Smooth muscle cell (in vitro differentiated cells): ENCODE results near the gene ZNF729. TPM values are rescaled to one million over a fixed set of nuclear protein-coding genes. Genes with fewer than 3 reads are reported as not detected.

Experiments used
- DNase-seq: peaks from one replicate; lab custom pipeline; 2025; ENCODE audit not compliant: unreplicated experiment; lab: John Stamatoyannopoulos, UW
- H2AFZ ChIP-seq: fragments of 200-600 bp; sonication (generic); 2 replicates; pipeline ENCODE4 v1.6.0; 2016; ENCODE audit warnings: antibody characterized with exemption, low read depth, mild to moderate bottlenecking
- H3F3A ChIP-seq: fragments of 200-600 bp; sonication (generic); 2 replicates; pipeline ENCODE4 v1.6.0; 2017; ENCODE audit warnings: antibody characterized with exemption, low read depth
- H3K27ac ChIP-seq: fragments of 200-600 bp; sonication (generic); 2 replicates; pipeline ENCODE4 v1.5.1; 2016; ENCODE audit warnings: low read depth, mild to moderate bottlenecking
- H3K27me3 ChIP-seq: fragments of 200-600 bp; sonication (generic); 2 replicates; pipeline ENCODE4 v1.6.1; 2016; ENCODE audit warnings: low read depth, mild to moderate bottlenecking
- H3K36me3 ChIP-seq: fragments of 200-600 bp; sonication (generic); 2 replicates; pipeline ENCODE4 v1.5.1; 2016; ENCODE audit warnings: low read depth
- H3K4me1 ChIP-seq: fragments of 200-600 bp; sonication (generic); 2 replicates; pipeline ENCODE4 v1.5.1; 2016; ENCODE audit warnings: low read depth
- H3K4me2 ChIP-seq: fragments of 200-600 bp; sonication (generic); 2 replicates; pipeline ENCODE4 v1.6.0; 2016; ENCODE audit warnings: mild to moderate bottlenecking
- H3K4me3 ChIP-seq: fragments of 200-600 bp; sonication (generic); 2 replicates; pipeline ENCODE4 v1.5.1; 2016; ENCODE audit warnings: mild to moderate bottlenecking
- H3K79me2 ChIP-seq: fragments of 200-600 bp; sonication (generic); 2 replicates; pipeline ENCODE4 v1.6.0; 2016; ENCODE audit warnings: low read depth, mild to moderate bottlenecking
- H3K9ac ChIP-seq: fragments of 200-600 bp; sonication (generic); 2 replicates; pipeline ENCODE4 v1.6.0; 2016; ENCODE audit warnings: low read depth
- H3K9me3 ChIP-seq: fragments of 200-600 bp; sonication (generic); replicated peaks from 2 replicates; pipeline ENCODE4 v1.5.1; 2016; ENCODE audit warnings: low read depth
- H4K20me1 ChIP-seq: fragments of 200-600 bp; sonication (generic); 2 replicates; pipeline ENCODE4 v1.6.0; 2016; ENCODE audit warnings: low read depth
- CTCF ChIP-seq: fragments of 200-600 bp; sonication (generic); IDR thresholded peaks from 2 replicates; pipeline ENCODE4 v1.5.1; 2017; ENCODE audit warnings: borderline replicate concordance, mild to moderate bottlenecking, antibody characterized with exemption; ENCODE audit not compliant: insufficient read depth, poor library complexity, severe bottlenecking
- WGBS: methylation state at CpG from one replicate; pipeline ENCODE4 v1.1.7; 2016; ENCODE audit warnings: low lambda C conversion rate; 5-methylcytosine and 5-hydroxymethylcytosine counted together
- polyA plus RNA-seq: library from polyadenylated mRNA; unstranded; fragments of >200 nt; fragmentation: Nextera tagmentation; extraction: Ambion mirVana; gene quantifications from 2 replicates; pipeline ENCODE4 v1.2.1, GENCODE V29; 2016
- small RNA-seq: library from RNA; depleted of rRNA; stranded (forward); fragments of <200 nt; gene quantifications from one replicate; pipeline ENCODE3, GENCODE V24; 2014
- total RNA-seq: library from RNA; depleted of rRNA; stranded (reverse); fragments of >200 nt; gene quantifications from 2 replicates; pipeline ENCODE4 v1.2.3, GENCODE V29; 2014

Gene ZNF729
- total and polyA plus RNA-seq, 2 experiments from 2014 or later: not detected

GRCh38 chr19:22335716-22336115 is 49.5 kb downstream of the ZNF729 start:
- H3F3A ChIP-seq: no peaks in the 10 kb centered on the region
- no peaks in the 10 kb centered on the region for H3K79me2 ChIP-seq
- no peak overlapping the region for H3K9ac ChIP-seq
- no peak overlapping the region for H3K4me2 ChIP-seq
- no peak overlapping the region for H3K27ac ChIP-seq
- 64% methylated on average over 2 of the region's 2 CpGs for WGBS
- no peak for DNase-seq
- no peaks in the 10 kb centered on the region for H3K4me1 ChIP-seq
- H2AFZ ChIP-seq: no peak overlapping the region
- no peaks in the 10 kb centered on the region for H3K27me3 ChIP-seq
- TF ChIP-seq CTCF: no peak
- no peak overlapping the region for H3K4me3 ChIP-seq
- no peaks in the 10 kb centered on the region for H3K36me3 ChIP-seq
- no peaks in the 10 kb centered on the region for H4K20me1 ChIP-seq
- H3K9me3 ChIP-seq: no peaks in the 10 kb centered on the region

- 50% methylated on average over 2 of the region's 2 CpGs for WGBS
- no peaks in the 10 kb centered on the region for H3F3A ChIP-seq
Measured at GRCh38 chr19:22354665-22355064, 68.4 kb downstream of the ZNF729 start.

More at GRCh38 chr19:22354665-22355064, 68.4 kb downstream of the ZNF729 start:
- Histone ChIP-seq H3K79me2 (no peaks in the 10 kb centered on the region), H3K9me3 (no peaks in the 10 kb centered on the region), H3K27ac (no peak overlapping the region), H3K4me2 (no peak overlapping the region), H2AFZ (no peak overlapping the region), H3K4me3 (no peak overlapping the region), H3K9ac (no peak overlapping the region), H3K36me3 (no peaks in the 10 kb centered on the region), H3K27me3 (no peaks in the 10 kb centered on the region), H3K4me1 (no peaks in the 10 kb centered on the region), H4K20me1 (no peaks in the 10 kb centered on the region)
- TF ChIP-seq CTCF: no peak
- no peak for DNase-seq

Small RNA genes lying within 50 kb of the gene (small RNA-seq; reads per million reads assigned to genes)
- gene AC011494.1: not detected

Other genes starting within 250 kb of the ZNF729 start
- not detected in 2 replicates for gene ZNF257, start 234.0 kb upstream of the ZNF729 start, total RNA-seq
- gene ZNF257, start 234.0 kb upstream of the ZNF729 start, polyA plus RNA-seq: not detected in 2 replicates
- gene ZNF676, start 89.5 kb upstream of the ZNF729 start, total RNA-seq: not detected in 2 replicates
- not detected in 2 replicates for gene ZNF676, start 89.5 kb upstream of the ZNF729 start, polyA plus RNA-seq
- gene ZNF98, start 135.9 kb downstream of the ZNF729 start, total RNA-seq: not detected in 2 replicates
- gene ZNF98, start 135.9 kb downstream of the ZNF729 start, polyA plus RNA-seq: not detected in 2 replicates